ENCODE measurements around the gene COMMD2. TPM values are rescaled to one million over a fixed set of nuclear protein-coding genes. Genes with fewer than 3 reads are reported as not detected.

The COMMD2 gene
- total RNA-seq, 4 donors from 2014 or later, result 23.6 to 41.4 (median 28.2) TPM

DNA sequence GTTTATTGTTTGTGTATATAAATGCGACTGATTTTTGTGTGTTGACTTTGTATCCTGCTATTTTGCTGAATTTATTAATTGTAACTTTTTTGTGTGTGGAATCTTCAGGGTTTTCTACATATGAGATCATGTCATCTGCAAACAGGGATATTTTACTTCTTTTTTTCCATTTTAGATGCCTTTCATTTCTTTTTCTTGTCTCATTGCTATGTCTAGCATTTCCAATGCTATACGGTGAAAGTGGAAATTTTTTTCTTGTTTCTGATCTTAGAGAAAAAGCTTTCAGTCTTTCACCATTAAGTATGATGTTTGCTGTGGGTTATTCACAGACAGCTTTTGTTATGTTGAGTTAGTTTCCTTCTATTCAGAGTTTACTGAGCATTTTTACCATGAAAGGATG lies 31.4 kb downstream of the COMMD2 start:
- TF ChIP-seq, protein P1, sequence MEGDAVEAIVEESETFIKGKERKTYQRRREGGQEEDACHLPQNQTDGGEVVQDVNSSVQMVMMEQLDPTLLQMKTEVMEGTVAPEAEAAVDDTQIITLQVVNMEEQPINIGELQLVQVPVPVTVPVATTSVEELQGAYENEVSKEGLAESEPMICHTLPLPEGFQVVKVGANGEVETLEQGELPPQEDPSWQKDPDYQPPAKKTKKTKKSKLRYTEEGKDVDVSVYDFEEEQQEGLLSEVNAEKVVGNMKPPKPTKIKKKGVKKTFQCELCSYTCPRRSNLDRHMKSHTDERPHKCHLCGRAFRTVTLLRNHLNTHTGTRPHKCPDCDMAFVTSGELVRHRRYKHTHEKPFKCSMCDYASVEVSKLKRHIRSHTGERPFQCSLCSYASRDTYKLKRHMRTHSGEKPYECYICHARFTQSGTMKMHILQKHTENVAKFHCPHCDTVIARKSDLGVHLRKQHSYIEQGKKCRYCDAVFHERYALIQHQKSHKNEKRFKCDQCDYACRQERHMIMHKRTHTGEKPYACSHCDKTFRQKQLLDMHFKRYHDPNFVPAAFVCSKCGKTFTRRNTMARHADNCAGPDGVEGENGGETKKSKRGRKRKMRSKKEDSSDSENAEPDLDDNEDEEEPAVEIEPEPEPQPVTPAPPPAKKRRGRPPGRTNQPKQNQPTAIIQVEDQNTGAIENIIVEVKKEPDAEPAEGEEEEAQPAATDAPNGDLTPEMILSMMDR (IDR thresholded peaks at IDR 0.05; ENCODE audit: low read depth), result no peak

DNA sequence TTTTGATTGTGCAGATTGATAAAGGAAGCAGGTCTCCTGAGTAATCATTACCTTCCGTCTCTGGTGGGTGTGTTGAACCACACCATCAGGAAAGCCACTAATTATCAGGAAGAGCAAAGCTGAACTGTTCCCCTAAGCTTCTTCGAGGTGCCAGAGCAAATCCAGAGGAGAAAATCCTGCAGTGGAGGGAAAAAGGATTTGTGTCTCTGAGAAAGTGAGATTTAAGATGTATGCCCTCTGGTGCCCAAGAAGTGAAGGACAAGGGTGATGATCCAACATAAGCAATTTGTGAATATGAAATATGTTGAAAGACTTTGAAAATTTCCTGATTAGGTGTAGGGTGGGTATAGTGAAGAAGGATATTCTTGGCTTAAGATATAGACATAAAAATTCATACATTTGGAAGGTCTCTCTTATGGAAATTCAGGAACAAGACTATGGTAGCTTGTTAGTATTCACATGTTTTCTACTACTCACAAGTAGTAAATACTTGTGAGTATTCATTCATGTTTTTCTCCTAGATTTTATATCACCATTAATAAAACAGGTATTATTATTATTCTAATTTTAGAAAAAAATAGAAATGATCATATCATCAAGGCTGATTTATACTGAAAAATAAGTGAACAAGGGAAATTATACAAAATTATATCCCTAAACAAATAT lies 34.8 kb downstream of the COMMD2 start:
- TF ChIP-seq, protein P1 (IDR thresholded peaks at IDR 0.05; ENCODE audit: low read depth), result no peak

DNA sequence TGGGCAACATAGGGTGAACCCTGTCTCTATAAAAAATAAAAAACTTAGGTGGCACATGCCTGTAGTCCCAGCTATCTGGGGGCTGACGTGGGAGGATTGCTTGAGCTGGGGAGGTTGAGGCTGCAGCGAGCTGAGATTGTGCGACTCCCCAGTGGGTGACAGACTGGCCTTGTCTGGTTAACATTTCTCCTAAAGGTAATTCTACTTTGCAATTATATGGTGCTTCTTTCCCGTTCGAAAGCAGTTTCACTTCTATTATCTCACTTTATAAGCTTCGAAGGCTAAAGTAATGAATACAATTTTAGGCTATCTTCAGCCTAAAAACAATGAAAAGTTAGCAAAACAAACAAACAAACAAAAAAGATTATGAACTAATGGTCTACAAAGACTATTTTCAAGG lies 35.3 kb downstream of the COMMD2 start:
- TF ChIP-seq, protein P1 (IDR thresholded peaks at IDR 0.05; ENCODE audit: low read depth), result no peak

DNA sequence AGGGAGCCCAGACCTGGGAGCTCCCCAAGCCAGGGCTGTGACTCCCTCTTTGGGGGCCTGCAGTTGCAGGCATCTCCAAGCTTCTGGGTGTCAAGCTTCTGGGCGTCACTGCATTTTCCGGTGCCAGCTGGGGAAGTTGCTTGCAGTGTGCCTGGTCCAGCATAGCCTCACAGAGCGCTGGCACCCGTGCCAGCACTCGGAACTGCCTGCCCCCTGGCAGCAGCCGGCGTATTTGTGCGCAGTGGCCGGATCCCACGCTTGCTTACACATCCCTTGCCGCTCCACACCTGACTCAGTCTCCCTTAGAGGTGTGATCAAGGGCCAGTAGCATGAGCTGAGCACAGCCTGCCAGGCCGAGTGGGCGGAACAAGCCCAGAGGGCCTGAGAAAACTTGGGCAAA lies 37.0 kb downstream of the COMMD2 start:
- TF ChIP-seq, protein P1 (IDR thresholded peaks at IDR 0.05; ENCODE audit: low read depth), result no peak

DNA sequence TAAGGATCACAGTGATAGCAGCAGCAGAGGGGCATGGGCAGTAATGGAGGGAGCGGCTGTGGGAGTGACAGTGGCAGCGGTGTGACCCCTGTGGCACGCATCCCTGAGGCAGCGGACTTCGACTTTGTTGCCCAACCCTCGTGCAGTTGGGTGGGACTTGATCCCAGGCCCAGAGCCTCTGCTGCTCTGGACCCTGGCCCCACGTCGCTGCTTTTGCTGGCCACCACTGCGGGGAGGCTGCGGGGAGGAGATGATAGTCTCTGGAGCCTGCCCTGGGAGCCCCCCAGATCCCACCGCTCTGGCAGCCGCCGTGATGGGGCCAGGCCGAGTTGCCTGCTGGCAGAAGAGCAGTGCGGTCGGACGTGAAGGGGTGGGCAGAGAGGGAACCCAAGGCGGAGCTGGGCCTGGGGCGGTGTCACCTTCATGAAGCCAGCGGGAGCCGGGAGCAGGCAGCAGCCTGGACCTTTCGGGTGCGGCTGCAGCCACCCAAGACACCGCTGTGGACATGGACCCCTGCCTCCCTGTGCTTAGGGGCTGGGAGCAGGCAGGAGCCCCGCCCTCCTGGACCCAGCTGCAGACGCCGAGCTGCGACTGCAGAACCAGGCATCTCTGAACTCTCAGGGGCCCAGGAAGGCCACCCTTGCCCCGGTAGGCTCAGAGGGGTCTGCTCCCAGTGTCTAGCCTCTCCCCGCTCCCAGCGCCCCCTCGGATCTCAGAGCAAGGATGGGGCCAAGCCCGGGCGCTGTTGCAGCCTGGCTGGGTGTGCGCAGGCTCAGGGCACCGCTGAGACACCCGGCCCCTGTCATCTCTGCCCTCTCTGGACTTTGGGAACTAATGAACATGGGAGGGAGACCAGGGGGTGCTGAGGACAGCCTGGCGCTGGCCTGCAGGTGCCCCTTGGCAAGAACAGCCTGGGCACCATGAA lies 38.3 kb downstream of the COMMD2 start:
- TF ChIP-seq, protein P1 (IDR thresholded peaks at IDR 0.05; ENCODE audit: low read depth), result no peak

DNA sequence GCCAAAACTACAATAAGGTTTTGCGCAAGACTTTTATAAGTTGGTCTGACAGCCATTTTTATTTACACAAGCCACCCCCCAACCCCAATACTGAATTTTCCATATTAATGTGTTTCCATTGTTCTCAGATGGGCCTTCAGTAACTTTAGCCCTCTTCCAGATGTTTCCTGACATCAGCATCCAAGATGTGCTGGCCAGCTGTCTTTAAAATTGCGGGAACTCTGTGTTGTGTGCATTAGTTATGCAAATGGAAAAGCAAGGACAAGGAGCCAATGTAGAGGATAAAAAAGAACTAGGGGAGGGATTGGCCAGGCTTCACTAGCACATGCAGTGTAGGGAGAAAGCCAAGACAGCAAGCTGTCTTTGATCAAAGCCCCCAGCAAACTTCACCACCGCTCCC lies 45.4 kb downstream of the COMMD2 start:
- TF ChIP-seq, protein P1 (IDR thresholded peaks at IDR 0.05; ENCODE audit: low read depth), result no peak

DNA sequence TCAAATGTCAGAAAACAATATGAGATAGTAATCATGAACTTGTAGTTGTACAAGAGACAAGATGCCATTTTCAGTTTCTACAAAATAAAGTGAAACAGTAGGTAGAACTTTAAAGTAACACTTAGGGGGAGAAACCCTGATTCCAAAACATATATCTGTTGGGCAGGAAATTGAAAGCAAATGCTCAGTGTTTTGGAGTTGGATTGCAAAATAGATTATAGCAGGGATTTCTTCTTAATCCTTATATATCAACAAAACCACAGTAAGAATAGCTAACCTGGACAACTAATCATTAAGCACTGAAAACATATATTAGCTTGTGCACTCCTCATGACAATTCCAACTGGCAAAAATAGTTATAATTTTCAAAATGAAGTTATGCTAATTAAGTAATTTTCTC lies 46.9 kb downstream of the COMMD2 start:
- TF ChIP-seq, protein P1 (IDR thresholded peaks at IDR 0.05; ENCODE audit: low read depth), result no peak
